GM21825 (cell line): ENCODE results near the gene AP1S3.
"Not testable (repeated sequence)": the region's sequence is repeated elsewhere in the genome, so short reads cannot be mapped to it uniquely, and the experiment has no call there.

Source experiments
- ATAC-seq: cut with Tn5 transposase; IDR thresholded peaks from one replicate; pipeline ENCODE4 v1.9.1; 2021; ENCODE audit warnings: mild to moderate bottlenecking, moderate library complexity; ENCODE audit not compliant: unreplicated experiment

The AP1S3 gene

GRCh38 chr2:223811757-223812156 lies 25.6 kb downstream of the AP1S3 start:
- ATAC-seq: no peak

DNA sequence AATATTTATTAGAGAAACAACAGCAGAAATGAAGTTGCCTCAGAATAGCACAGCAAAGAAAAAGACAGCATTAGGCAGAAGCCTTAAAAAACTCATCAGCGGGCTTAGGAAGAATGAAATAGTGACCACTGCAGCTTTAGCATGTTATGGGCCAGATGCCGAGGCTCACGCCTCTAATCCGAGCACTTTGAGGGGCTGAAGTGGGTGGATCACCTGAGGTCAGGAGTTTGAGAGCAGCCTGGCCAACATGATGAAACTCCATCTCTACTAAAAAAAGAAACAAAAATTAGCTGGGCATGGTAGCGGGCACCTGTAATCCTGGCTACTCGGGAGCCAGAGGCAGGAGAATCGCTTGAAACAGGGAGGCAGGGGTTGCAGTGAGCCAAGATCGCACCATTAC lies 32.4 kb downstream of the AP1S3 start:
- ATAC-seq: no peak

- ATAC-seq: no peak
Measured at GRCh38 chr2:223801736-223802135, 35.6 kb downstream of the AP1S3 start.

DNA sequence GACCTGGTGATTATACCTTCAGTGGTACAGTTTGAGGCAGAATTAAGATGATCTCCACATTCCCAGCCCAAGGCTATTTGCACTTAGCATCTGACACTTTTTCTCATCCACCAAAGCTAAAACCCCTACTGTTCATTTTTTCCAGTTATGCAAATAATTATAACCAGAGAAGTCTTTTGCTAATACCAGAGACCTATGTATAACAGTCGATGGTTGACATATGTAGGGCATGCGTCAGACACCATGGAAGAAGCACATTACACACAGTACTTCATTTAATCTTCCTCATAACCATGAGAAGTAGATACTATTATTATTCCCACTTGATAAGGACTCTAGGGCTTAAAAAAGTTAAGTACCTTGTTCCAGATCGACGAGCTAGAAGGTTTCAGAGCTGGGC lies 36.5 kb downstream of the AP1S3 start:
- no peak for ATAC-seq

DNA sequence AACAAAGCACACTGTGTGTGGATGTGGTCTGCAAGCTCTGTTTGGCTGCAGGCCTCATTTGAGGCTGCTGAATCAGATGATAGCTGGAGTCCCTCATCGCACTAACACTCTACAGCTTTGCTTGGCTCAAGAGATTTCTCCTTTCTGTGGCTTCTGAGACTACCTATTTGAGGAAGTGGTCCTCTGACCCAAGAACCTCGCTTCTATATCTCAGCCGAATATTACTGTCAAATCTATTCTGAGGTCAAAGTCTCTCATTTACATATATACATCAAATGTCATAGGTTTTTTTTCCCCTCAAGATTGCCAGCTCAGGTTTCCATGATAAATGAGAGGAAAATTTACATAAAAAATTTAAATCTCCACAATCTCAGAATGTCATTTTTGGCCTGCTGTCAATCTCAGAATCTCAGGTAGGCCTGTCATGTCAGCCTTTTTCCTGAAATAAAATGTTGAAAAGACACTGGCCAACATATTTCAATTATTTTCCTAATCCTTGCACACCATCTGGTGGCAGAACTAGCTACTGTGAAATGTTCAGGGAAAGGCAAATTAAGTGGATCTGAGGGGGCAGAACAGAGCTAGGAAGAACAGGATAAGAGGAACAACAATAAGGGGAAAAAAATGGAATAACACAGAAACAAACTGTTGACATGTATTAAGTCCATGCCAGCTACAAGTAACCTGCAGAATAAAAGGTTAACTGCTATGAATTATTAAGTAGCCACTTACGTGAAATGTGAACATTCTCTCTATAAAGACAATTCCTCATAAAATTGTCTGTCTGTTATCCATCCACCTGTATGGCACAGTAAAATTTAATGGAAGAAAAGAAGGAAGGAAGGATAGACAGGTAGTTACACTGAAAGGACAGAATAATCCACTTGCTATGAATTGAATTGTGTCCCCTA lies 39.3 kb downstream of the AP1S3 start:
- ATAC-seq: peak; percentile 96

- no peak for ATAC-seq
Measured at GRCh38 chr2:223797037-223797436, 40.3 kb downstream of the AP1S3 start.

GRCh38 chr2:223789423-223789822 lies 48.0 kb downstream of the AP1S3 start:
- no peak for ATAC-seq

- no peak for ATAC-seq
Measured at GRCh38 chr2:223788826-223789225, 48.6 kb downstream of the AP1S3 start.

DNA sequence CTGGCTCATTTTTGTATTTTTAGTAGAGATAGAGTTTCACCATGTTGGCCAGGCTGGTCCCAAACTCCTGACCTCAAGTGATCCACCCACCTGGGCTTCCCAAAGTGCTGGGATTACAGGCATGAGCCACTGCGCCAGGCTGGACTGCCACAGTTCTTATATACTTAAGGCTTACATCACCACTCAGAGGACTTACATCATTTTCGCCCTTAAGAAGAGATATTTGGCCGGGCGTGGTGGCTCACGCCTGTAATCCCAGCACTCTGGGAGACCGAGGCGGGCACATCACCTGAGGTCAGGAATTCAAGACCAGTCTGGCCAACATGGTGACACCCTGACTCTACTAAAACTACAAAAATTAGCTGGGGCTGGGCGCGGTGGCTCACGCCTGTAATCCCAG lies 49.3 kb downstream of the AP1S3 start:
- not testable (repeated sequence) for ATAC-seq

DNA sequence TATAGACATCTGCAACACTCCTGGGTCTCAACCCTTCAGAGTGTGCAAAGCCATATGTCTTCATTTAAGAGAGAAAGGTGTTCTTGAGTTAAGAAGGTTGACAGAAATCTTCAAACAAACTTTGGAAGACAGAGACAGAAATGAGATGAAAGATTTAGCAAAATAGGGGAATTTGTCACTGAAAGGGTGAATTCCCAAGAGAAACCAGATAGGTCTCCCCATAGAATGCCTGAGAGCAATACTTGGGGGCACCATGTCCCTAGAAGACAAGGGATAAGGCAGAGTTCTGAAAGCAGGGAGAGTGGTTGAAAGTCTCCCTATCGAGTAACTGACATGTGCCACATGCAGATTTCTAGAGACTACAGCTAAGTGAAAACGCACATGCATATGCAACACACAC lies 50.0 kb downstream of the AP1S3 start:
- ATAC-seq: no peak

GRCh38 chr2:223786943-223787342 lies 50.4 kb downstream of the AP1S3 start:
- peak; percentile 65 for ATAC-seq

GRCh38 chr2:223786236-223786635 lies 51.1 kb downstream of the AP1S3 start:
- no peak for ATAC-seq

GRCh38 chr2:223784221-223784772 lies 53.1 kb downstream of the AP1S3 start:
- ATAC-seq: no peak

DNA sequence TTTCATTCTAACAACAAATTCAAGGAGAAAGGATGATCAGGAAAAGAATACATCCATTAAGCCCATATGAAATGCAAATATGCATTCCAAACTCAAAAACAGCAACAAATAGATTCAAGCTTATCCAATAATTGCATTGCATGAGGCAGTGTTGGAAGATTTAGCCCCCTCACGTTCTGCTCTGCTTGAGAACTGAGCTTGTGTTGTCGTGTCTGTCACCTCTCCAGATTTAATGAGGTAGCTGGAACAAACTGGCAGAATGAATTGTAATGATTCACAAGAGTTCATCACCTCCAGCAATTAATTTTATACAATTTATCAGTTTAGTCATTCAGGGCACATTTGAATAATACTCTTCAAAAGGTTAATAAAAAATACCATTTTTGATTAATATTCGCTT lies 54.8 kb downstream of the AP1S3 start:
- no peak for ATAC-seq

GRCh38 chr2:223781560-223781959 lies 55.8 kb downstream of the AP1S3 start:
- ATAC-seq: no peak

DNA sequence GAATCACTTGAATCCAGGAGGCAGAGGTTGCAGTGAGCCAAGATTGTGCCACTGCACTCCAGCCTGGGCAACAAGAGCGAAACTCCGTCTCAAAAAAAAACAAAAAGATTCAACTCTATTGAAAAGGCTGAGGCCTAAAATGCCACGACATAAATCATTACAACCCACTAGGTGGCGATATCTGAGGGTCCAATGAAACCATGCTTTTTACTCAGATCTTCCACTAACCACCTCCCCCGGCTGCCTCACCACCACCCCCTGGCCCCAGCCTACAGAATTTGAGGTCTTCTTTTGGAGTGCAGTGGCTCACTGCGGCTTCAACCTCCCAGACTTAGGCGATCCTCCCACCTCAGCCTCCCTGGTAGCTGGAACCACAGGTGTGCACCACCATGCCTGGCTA lies 57.5 kb downstream of the AP1S3 start:
- no peak for ATAC-seq

DNA sequence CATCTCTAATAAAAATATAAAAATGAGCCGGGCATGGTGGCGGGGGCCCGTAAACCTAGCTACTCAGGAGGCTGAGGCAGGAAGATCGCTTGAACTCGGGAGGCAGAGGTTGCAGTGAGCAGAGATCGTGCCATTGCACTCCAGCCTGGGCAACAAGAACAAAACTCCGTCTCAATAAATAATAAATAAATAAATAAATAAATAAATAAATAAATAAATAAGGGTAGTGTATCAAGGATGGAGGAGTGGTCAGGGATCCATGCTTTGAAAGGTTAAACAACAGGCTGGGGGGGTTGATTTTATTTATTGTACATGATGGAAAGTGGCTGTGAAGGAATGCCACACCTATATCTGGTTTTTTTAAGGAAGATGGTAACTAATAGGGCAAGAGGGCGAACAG lies 63.2 kb downstream of the AP1S3 start:
- ATAC-seq: no peak

DNA sequence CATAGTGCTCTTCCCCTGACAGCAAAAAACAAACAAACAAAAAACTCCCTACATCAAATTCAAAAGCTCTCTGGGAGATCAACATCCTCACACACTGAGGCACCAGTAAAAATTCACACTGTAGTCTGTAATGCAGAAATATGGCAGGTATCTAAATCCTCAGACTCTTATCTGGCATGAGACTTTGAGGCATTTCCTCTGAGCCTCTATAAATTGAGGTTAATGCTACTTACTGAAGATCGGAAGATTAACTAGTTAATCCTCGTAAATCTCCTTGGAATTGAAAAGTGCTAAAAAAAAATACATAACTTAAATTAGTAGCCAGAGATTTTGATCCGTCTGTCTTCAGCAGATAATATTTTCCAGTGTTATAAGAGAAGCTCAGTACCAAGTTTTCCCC lies 65.0 kb downstream of the AP1S3 start:
- no peak for ATAC-seq

GRCh38 chr2:223771475-223771874 lies 65.9 kb downstream of the AP1S3 start:
- ATAC-seq: no peak

DNA sequence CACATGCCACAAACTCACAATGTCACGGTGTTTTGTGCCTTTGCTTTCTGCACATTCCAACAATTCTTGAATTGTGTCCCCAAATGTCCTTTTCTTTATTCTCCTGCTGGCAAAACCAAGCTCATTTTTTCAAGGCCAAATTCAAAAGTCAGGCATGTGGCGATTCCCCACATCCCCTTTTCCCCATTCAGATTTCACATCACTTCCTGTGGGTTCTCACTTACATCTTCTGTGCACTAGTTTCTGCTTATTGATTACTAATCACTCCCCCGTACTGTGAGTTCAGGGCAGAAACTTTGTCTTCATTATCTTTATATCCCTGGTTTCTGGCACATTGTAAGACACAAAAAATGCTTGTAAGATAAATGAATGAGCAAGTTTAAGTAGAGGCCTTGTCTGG lies 69.2 kb downstream of the AP1S3 start:
- no peak for ATAC-seq

DNA sequence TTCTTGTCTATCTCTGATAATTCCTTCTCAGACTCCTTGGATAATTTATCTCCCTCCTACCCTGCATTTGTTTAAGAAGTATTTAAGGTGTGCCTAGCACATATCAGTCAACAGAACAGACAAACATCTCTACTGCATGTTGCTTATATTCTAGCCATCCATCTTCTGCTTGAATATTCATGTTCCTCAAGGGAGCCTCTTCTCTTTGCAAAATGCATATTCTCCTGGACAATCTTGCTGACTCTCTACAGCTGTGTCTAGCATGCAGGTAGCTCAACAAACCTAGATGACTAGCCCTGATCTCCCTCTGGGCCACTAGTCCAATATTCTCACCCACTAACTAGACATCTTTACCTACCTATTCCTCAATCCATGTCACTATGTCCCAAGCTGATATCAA lies 70.0 kb downstream of the AP1S3 start:
- no peak for ATAC-seq

DNA sequence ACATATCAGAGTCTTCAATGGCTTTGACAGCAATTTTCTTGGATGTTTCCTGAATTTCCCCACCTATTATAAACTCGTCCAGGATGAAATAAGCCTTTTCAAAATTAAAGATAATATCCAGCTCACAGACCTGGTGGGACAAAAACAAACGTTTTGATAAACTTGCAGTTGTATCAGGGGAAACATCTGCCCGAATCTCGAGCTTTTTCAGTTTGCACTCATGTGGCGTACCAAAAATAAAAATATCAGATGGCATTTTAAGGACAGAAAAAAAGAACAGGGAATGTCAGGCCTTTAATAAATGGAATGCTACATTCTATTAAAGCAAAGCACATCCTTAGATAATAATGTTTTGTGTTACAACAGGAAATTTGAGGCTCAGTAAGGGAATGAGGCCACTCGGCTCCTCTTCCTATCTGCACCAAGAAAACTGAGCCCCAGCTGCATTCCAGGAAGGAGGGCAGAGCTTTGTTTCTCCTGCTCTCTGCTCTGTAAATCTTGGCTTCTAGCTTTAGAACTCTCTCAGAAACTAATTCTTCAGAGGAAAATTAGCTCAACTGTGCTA lies 72.1 kb downstream of the AP1S3 start:
- ATAC-seq: no peak
